BJ (cell line): ENCODE results near the gene MT2A. TPM values are rescaled to one million over a fixed set of nuclear protein-coding genes. Genes with fewer than 3 reads are reported as not detected.
"Not testable (repeated sequence)": the region's sequence is repeated elsewhere in the genome, so short reads cannot be mapped to it uniquely, and the experiment has no call there.

Source experiments
- CTCF ChIA-PET: fragments of 350-600 bp; formaldehyde crosslinking; extraction: SDS; loops from one replicate; lab custom pipeline; 2021; ENCODE audit warnings: antibody characterized with exemption, inconsistent platforms; lab: Yijun Ruan, JAX
- POLR2A ChIA-PET: fragments of 300-600 bp; sonication (Branson Sonifier 250); formaldehyde crosslinking; extraction: SDS; loops from one replicate; lab custom pipeline; 2021; ENCODE audit warnings: antibody characterized with exemption; lab: Charles Lee
- DNase-seq: peaks from one replicate; pipeline ENCODE4 v3.0.0-alpha.2; 2011; ENCODE audit warnings: low read depth
- H3K27me3 ChIP-seq: 2 replicates; pipeline ENCODE4 v1.6.0; 2011; ENCODE audit warnings: low read length; ENCODE audit not compliant: control insufficient read depth, insufficient read depth
- H3K36me3 ChIP-seq: 2 replicates; pipeline ENCODE4 v1.5.1; 2011; ENCODE audit warnings: low read length; ENCODE audit not compliant: control insufficient read depth, insufficient read depth
- H3K4me3 ChIP-seq: 2 replicates; pipeline ENCODE4 v1.5.1; 2011; ENCODE audit warnings: low read depth, mild to moderate bottlenecking, control low read depth, low read length
- polyA plus RNA-seq: library from polyadenylated mRNA; depleted of rRNA; stranded (reverse); fragments of >200 nt; gene quantifications from 2 replicates; pipeline ENCODE4 v1.2.3, GENCODE V29; 2011
- TF ChIP-seq, protein P1 (sequence below): IDR thresholded peaks from 2 replicates; pipeline ENCODE4 v1.5.1; 2011; ENCODE audit warnings: low read depth, mild to moderate bottlenecking, control low read depth, inconsistent platforms, low read length, moderate library complexity; ENCODE audit not compliant: insufficient read depth

MT2A gene
- polyA plus RNA-seq, 1 experiment, result 167 TPM

GRCh38 chr16:56617212-56618085 is 9.1 kb downstream of the MT2A start:
- Histone ChIP-seq H3K36me3 (no peaks in the 10 kb centered on the region), H3K4me3 (peak overlapping the region; percentile 34), H3K27me3 (no peaks in the 10 kb centered on the region)
- POLR2A ChIA-PET, result interaction anchor here (0.6 to 1.2 kb wide), 2 partner anchors 8 to 14 kb away, joined by 3 to 17 read pairs; partner anchors contain the start of gene MT1E
- DNase-seq, result no peak
- TF ChIP-seq, protein P1, sequence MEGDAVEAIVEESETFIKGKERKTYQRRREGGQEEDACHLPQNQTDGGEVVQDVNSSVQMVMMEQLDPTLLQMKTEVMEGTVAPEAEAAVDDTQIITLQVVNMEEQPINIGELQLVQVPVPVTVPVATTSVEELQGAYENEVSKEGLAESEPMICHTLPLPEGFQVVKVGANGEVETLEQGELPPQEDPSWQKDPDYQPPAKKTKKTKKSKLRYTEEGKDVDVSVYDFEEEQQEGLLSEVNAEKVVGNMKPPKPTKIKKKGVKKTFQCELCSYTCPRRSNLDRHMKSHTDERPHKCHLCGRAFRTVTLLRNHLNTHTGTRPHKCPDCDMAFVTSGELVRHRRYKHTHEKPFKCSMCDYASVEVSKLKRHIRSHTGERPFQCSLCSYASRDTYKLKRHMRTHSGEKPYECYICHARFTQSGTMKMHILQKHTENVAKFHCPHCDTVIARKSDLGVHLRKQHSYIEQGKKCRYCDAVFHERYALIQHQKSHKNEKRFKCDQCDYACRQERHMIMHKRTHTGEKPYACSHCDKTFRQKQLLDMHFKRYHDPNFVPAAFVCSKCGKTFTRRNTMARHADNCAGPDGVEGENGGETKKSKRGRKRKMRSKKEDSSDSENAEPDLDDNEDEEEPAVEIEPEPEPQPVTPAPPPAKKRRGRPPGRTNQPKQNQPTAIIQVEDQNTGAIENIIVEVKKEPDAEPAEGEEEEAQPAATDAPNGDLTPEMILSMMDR, result no peak
- CTCF ChIA-PET, result interaction anchor here (1.3 kb wide), 1 partner anchor 8 kb away, joined by 3 read pairs; the partner anchor contains the start of gene MT1E

- TF ChIP-seq, protein P1, result no peak
- H3K4me3 ChIP-seq, result no peak overlapping the region
- DNase-seq, result no peak
- H3K36me3 ChIP-seq, result no peaks in the 10 kb centered on the region
- ChIA-PET CTCF (no interaction called here), POLR2A (interaction anchor here (0.6 to 1.2 kb wide), 4 partner anchors 7 to 15 kb away, joined by 3 to 17 read pairs (median 4); partner anchors contain the start of genes MT1E and MT2A)
- H3K27me3 ChIP-seq, result no peaks in the 10 kb centered on the region
Measured at GRCh38 chr16:56618138-56618537, 9.8 kb downstream of the MT2A start.

GRCh38 chr16:56620339-56620897 is 12.0 kb downstream of the MT2A start:
- Histone ChIP-seq H3K4me3 (no peak overlapping the region), H3K36me3 (no peaks in the 10 kb centered on the region), H3K27me3 (no peaks in the 10 kb centered on the region)
- DNase-seq, result no peak
- ChIA-PET CTCF (interaction anchor here (1.5 kb wide), 1 partner anchor 20 kb away, joined by 3 read pairs; no protein-coding TSS in a partner anchor), POLR2A (no interaction called here)
- TF ChIP-seq, protein P1, result no peak

GRCh38 chr16:56621665-56622445 is 13.5 kb downstream of the MT2A start:
- POLR2A ChIA-PET, H3K27me3 ChIP-seq, H3K36me3 ChIP-seq, H3K4me3 ChIP-seq, DNase-seq: not testable (repeated sequence)
- CTCF ChIA-PET, result interaction anchor here (1.3 to 1.5 kb wide), 2 partner anchors 18 to 21 kb away, joined by 3 read pairs; no protein-coding TSS in a partner anchor

- H3K4me3 ChIP-seq, DNase-seq, POLR2A ChIA-PET, H3K36me3 ChIP-seq, H3K27me3 ChIP-seq: not testable (repeated sequence)
- CTCF ChIA-PET, result interaction anchor here (0.8 to 1.9 kb wide), 5 partner anchors 9 to 79 kb away, joined by 3 to 7 read pairs (median 3); partner anchors contain the start of gene MT1M
Measured at GRCh38 chr16:56623184-56623583, 14.8 kb downstream of the MT2A start.
